ENCODE data around the gene DYRK4.

DYRK4 gene

DNA sequence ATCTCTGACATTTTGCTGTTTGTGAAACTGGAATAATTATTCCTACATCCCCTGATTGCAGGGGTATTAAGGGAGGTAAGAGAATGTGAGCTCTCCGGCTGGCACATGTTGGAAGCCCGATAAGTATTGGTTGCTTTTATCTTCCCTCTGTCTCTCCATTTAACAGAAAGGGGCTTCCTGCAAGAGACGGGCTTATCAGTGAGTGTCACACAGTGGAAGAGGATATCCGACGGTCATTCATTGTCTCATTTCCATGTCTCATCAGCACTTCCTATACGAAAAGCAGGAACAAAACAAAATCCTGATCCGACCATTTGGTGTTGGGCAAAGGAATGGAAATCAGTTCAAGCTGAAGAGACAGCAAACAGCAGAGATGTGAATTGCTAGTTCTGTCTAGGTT lies 10.7 kb downstream of the DYRK4 start:
- DNase-seq (ENCODE audit: low spot score), result no peak
- TF ChIP-seq, protein P1, sequence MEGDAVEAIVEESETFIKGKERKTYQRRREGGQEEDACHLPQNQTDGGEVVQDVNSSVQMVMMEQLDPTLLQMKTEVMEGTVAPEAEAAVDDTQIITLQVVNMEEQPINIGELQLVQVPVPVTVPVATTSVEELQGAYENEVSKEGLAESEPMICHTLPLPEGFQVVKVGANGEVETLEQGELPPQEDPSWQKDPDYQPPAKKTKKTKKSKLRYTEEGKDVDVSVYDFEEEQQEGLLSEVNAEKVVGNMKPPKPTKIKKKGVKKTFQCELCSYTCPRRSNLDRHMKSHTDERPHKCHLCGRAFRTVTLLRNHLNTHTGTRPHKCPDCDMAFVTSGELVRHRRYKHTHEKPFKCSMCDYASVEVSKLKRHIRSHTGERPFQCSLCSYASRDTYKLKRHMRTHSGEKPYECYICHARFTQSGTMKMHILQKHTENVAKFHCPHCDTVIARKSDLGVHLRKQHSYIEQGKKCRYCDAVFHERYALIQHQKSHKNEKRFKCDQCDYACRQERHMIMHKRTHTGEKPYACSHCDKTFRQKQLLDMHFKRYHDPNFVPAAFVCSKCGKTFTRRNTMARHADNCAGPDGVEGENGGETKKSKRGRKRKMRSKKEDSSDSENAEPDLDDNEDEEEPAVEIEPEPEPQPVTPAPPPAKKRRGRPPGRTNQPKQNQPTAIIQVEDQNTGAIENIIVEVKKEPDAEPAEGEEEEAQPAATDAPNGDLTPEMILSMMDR (conservative IDR thresholded peaks at IDR 0.05; ENCODE audit: low read depth), result no peak
- no peak overlapping the region for H3K27ac ChIP-seq
- ChIA-PET CTCF (no interaction called here), POLR2A (ENCODE audit: low non-redundant PET) (no interaction called here)

DNA sequence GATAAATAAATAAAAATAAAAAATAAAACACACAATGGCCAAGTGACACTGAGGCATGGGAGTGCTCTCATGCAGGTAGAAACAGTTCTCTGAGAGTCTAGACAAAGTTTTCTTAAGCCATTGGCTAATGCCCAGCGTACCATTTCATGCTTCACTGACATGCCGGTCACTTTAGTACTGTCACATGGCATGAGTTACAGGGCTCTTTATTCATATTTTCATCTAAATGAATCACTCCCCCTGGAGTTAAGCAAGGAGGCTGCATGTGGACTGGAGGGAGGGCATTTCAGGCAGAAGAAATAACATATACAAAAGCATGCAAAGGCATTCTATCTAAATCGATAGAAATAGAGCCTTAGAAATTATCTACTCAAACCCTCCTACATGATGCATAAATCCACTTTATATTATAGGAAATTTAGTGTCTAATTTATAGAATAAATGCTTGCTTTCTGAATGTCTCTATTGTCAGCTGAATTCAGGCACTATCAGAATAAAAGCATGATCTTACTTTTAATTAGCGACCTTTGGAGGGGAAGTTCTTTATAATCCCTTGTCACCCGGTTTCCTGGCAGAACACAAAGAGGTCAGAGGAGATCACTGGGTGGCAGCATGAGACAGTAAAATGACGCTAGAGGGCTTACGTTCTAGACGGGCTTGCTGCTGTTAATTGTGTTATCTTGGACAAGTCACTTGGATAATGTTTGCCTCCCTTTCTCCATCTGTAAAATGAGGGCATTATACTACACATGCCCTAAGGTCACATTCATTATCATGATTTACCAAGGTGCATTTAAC lies 17.5 kb downstream of the DYRK4 start:
- POLR2A ChIA-PET (ENCODE audit: low non-redundant PET), result no interaction called here
- CTCF ChIA-PET, result no interaction called here
- no peak overlapping the region for H3K27ac ChIP-seq
- no peak for DNase-seq (ENCODE audit: low spot score)
- TF ChIP-seq, protein P1 (conservative IDR thresholded peaks at IDR 0.05; ENCODE audit: low read depth), result no peak

DNA sequence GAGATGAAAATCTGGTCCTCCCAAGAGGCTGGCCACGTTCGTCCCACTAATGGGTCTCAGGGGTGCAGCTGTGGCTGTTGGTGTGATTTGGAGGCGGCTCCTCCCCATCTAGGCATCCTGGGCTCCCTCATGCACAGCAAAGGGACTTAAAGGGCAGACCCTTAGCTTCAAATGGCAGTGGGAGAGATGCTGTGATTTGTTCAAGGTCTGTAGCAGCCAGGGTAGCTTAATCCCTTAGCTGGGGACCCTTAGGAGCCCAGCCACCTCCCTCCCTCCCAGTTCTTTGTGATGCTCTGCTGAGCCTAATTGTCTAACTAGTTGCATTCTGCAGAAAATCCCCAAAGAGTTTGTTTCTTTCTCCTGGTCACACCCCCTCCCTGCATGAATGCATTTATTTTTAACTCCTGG lies 18.3 kb downstream of the DYRK4 start:
- DNase-seq (ENCODE audit: low spot score), result no peak
- TF ChIP-seq, protein P1 (conservative IDR thresholded peaks at IDR 0.05; ENCODE audit: low read depth), result no peak
- ChIA-PET POLR2A (ENCODE audit: low non-redundant PET) (no interaction called here), CTCF (interaction anchor here (0.6 to 1.3 kb wide), 4 partner anchors 14 to 81 kb away, joined by 3 to 5 read pairs (median 3); no protein-coding TSS in a partner anchor)
- H3K27ac ChIP-seq, result no peak overlapping the region

DNA sequence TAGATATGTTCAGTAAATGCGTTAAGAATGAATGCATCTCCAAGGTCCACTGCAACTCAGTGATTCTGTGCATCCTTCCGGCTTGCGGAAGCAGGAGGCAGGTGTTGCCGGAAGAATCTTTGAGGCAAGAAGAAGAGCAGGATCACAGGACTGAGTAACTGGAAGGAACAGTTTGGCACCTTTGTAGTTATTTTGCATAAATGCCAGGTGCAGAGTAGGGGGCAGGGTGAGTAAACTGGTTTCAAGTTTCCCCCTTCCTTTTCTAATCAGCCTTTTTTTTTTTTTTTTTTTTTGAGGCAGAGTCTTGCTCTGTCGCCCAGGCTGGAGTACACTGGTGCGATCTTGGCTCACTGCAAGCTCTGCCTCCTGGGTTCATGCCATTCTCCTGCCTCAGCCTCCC lies 22.3 kb downstream of the DYRK4 start:
- POLR2A ChIA-PET (ENCODE audit: low non-redundant PET), result no interaction called here
- TF ChIP-seq, protein P1 (conservative IDR thresholded peaks at IDR 0.05; ENCODE audit: low read depth), result no peak
- no peak for DNase-seq (ENCODE audit: low spot score)
- no peak overlapping the region for H3K27ac ChIP-seq
- CTCF ChIA-PET, result no interaction called here

DNA sequence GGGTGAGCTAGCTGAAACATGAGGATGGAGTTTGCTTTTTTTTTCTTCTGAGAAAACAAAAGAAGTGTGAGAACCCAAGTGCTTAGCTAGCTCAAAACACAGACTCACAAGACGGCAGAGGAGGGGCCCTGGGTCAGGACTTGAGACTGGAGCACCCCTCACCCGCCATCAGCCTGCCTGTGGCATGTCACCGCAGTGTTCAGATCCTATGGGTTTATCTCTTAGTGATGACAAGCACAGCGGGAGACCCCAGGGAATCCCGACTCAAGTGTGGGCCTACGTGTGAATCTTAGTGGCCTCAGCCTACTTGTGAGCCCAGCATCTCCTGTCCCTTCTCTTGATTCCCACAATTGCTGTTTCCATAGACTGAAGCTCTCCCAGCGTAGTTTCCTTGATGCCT lies 22.9 kb downstream of the DYRK4 start:
- ChIA-PET CTCF (no interaction called here), POLR2A (ENCODE audit: low non-redundant PET) (no interaction called here)
- TF ChIP-seq, protein P1 (conservative IDR thresholded peaks at IDR 0.05; ENCODE audit: low read depth), result no peak
- DNase-seq (ENCODE audit: low spot score), result no peak
- no peak overlapping the region for H3K27ac ChIP-seq

DNA sequence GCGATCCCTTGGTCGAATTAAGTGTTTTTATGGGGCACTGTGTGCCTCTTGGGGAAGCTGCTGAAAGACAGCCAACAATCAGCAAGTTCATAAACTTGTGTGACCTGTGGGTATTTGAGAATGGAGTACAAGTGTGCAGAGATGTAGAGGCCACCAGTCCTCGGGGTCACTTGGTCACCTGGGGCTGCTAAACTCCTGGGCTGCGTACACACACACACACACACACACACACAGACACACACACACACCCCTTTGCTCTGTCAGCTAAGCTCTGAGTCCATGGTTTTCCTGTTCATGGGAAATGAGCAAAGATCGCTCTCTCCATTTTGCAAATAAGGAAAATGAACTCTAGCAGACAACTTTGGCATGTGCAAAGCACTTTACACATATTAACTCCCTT lies 24.5 kb downstream of the DYRK4 start:
- DNase-seq (ENCODE audit: low spot score), result no peak
- CTCF ChIA-PET, result no interaction called here

More for the DNA sequence above, 24.5 kb downstream of the DYRK4 start:
- POLR2A ChIA-PET (ENCODE audit: low non-redundant PET), result no interaction called here
- H3K27ac ChIP-seq, result no peak overlapping the region
- TF ChIP-seq, protein P1 (conservative IDR thresholded peaks at IDR 0.05; ENCODE audit: low read depth), result no peak
